HL-60 (cell line): Measurements from ENCODE around the gene JTB.
A peak's percentile ranks its signal among the peaks of the same experiment; 100 is the strongest.

Source experiments
- DNase-seq, 2 experiments: peaks; one replicate each; pipeline ENCODE4 v3.0.0-alpha.2; 2010 to 2020; ENCODE audit warnings: low read depth in 1 of 2, low spot score in 1 of 2
- H3K27ac ChIP-seq: fragments of 250-450 bp; sonication (Bioruptor Pico); replicated peaks from 2 replicates; pipeline ENCODE4 v1.5.1; 2020; ENCODE audit warnings: mild to moderate bottlenecking, moderate library complexity
- H3K27me3 ChIP-seq: fragments of 250-450 bp; sonication (Bioruptor Pico); 2 replicates; pipeline ENCODE4 v1.5.1; 2021; ENCODE audit warnings: mild to moderate bottlenecking, moderate library complexity; ENCODE audit not compliant: insufficient read depth, poor library complexity, severe bottlenecking
- H3K4me3 ChIP-seq: replicated peaks from 2 replicates; pipeline ENCODE4 v1.5.1; 2011; ENCODE audit warnings: mild to moderate bottlenecking, control low read depth, low read length; ENCODE audit not compliant: insufficient read depth
- CTCF ChIP-seq: IDR thresholded peaks from one replicate; pipeline ENCODE4 v1.5.1; 2011; ENCODE audit warnings: low read length, control low read depth, inconsistent platforms; ENCODE audit not compliant: insufficient read depth
- GABPA ChIP-seq: IDR thresholded peaks from 2 replicates; pipeline ENCODE4 v1.6.1; 2012; ENCODE audit warnings: low read depth
- POLR2AphosphoS5 ChIP-seq: IDR thresholded peaks from 2 replicates; pipeline ENCODE4 v1.6.1; 2012; ENCODE audit warnings: low read depth
- REST ChIP-seq: IDR thresholded peaks from 2 replicates; pipeline ENCODE4 v1.6.1; 2012; ENCODE audit warnings: low read depth; ENCODE audit not compliant: insufficient replicate concordance
- SPI1 ChIP-seq: IDR thresholded peaks from 2 replicates; pipeline ENCODE4 v1.6.1; 2012; ENCODE audit warnings: low read depth, mild to moderate bottlenecking, borderline replicate concordance
- long read RNA-seq: library from polyadenylated mRNA; unstranded; transcript quantifications from one replicate; pipeline ENCODE4 v2.0.0, GENCODE V29; 2020

The JTB gene
- long read RNA-seq, transcript JTB-203 (4 exons, 1,216 nt) = minor isoform, 16 of 139 reads
- long read RNA-seq, transcript JTB-201 (5 exons, 1,287 nt) = major isoform, 100 of 139 reads
- long read RNA-seq, partial matches to known transcripts = 19 of 139 reads
- long read RNA-seq, other reads (novel, unspliced or antisense) = 4 of 139 reads

GRCh38 chr1:153977250-153978240 is at the start of gene JTB:
Gene JTB (minus strand): TSS chr1:153977674. CDS start chr1:153977252, 422 bp downstream.
- H3K4me3 ChIP-seq = peak within 1 kb of the TSS; percentile 77
- peak; percentile 84 to 91 for DNase-seq
- TF ChIP-seq SPI1 (no peak), GABPA (0 out of 2 replicates have a peak, but pooled peaks have one; percentile 4), POLR2AphosphoS5 (peak; percentile 70), REST (peak; percentile 60), CTCF (no peak)
- H3K27ac ChIP-seq = peak within 1 kb of the TSS; percentile 86
- no peaks in the 10 kb centered on the region for H3K27me3 ChIP-seq

- DNase-seq = no peak
- no peak overlapping the region for H3K27ac ChIP-seq
- no peak for TF ChIP-seq SPI1
- TF ChIP-seq GABPA = no peak
- TF ChIP-seq CTCF = no peak
- no peak for TF ChIP-seq REST
- no peak for TF ChIP-seq POLR2AphosphoS5
- H3K27me3 ChIP-seq = no peaks in the 10 kb centered on the region
- H3K4me3 ChIP-seq = no peak overlapping the region
These were observed 42.5 kb upstream of the JTB start for GRCh38 chr1:154019940-154020339.

- Histone ChIP-seq H3K4me3 (no peak overlapping the region), H3K27ac (no peak overlapping the region), H3K27me3 (no peaks in the 10 kb centered on the region)
- no peak for DNase-seq
- TF ChIP-seq SPI1 (no peak), REST (no peak)
These were observed 41.8 kb upstream of the JTB start for GRCh38 chr1:154019269-154019668.
